Activated gamma-delta T cell treated with anti-CD3 and anti-CD28 coated beads, Interleukin-2, amount 50 U/mL, for 16 hours (primary cell): ENCODE data around the gene WAPL.

Experiments used
- DNase-seq: peaks from one replicate; pipeline ENCODE4 v3.0.0-alpha.2; 2020; ENCODE audit warnings: low read depth

WAPL gene

GRCh38 chr10:86461963-86462804 is 59.4 kb downstream of the WAPL start:
- DNase-seq, result no peak

- DNase-seq, result no peak
Measured at GRCh38 chr10:86451604-86451960, 70.0 kb downstream of the WAPL start.

- no peak for DNase-seq
Measured at GRCh38 chr10:86450806-86451603, 70.6 kb downstream of the WAPL start.

GRCh38 chr10:86449926-86450558 is 71.5 kb downstream of the WAPL start:
- no peak for DNase-seq

GRCh38 chr10:86447432-86447831 is 74.2 kb downstream of the WAPL start:
- no peak for DNase-seq

- DNase-seq, result no peak
Measured at GRCh38 chr10:86446987-86447386, 74.6 kb downstream of the WAPL start.

GRCh38 chr10:86446440-86446839 is 75.2 kb downstream of the WAPL start:
- DNase-seq, result no peak

- no peak for DNase-seq
Measured at GRCh38 chr10:86443936-86444335, 77.7 kb downstream of the WAPL start.

- no peak for DNase-seq
Measured at GRCh38 chr10:86443069-86443468, 78.5 kb downstream of the WAPL start.

- no peak for DNase-seq
Measured at GRCh38 chr10:86440874-86441843, 80.4 kb downstream of the WAPL start.

GRCh38 chr10:86439544-86439943 is 82.0 kb downstream of the WAPL start:
- DNase-seq, result no peak

- no peak for DNase-seq
Measured at GRCh38 chr10:86438091-86438749, 83.4 kb downstream of the WAPL start.

- no peak for DNase-seq
Measured at GRCh38 chr10:86437447-86437846, 84.1 kb downstream of the WAPL start.

- no peak for DNase-seq
Measured at GRCh38 chr10:86436963-86437362, 84.6 kb downstream of the WAPL start.

GRCh38 chr10:86434656-86435055 is 86.9 kb downstream of the WAPL start:
- no peak for DNase-seq

- DNase-seq, result no peak
Measured at GRCh38 chr10:86423739-86424138, 97.9 kb downstream of the WAPL start.

- DNase-seq, result no peak
Measured at GRCh38 chr10:86419101-86419500, 102.5 kb downstream of the WAPL start.

GRCh38 chr10:86415583-86415982 is 106.0 kb downstream of the WAPL start:
- DNase-seq, result no peak

GRCh38 chr10:86415116-86415515 is 106.5 kb downstream of the WAPL start:
- DNase-seq, result no peak

- DNase-seq, result no peak
Measured at GRCh38 chr10:86413046-86413728, 108.4 kb downstream of the WAPL start.
